ENCODE data around the gene MYO1H. TPM values are rescaled to one million over a fixed set of nuclear protein-coding genes. Genes with fewer than 3 reads are reported as not detected.

The MYO1H gene
- total RNA-seq, 1 experiment from 2014 or later: 0.26 TPM

DNA sequence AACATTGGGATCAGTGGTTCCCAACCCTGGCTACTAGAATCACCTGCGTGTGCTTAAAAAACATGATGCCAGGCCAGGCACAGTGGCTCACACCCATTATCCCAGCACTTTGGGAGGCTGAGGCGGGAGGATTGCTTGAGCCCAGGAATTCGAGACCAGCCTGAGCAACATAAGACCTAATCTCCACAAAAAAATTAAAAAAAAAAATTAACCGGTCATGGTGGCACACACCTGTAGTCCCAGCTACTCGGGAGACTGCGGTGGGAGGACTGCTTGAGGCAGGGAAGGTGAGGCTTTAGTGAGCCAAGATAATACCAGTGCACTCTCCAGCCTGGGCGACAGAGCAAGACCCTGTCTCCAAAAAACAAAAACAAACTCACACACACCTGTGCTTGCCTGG lies 127.4 kb downstream of the MYO1H start:
- Histone ChIP-seq H3K79me2 (ENCODE audit: insufficient read depth, low read length) (peaks cover 48% of the 10 kb centered on the region; the same call in 1 of the 2 replicates), H3T11ph (ENCODE audit: low read length) (no peak overlapping the region), H2BK120ac (ENCODE audit: low read depth, low read length, poor library complexity, severe bottlenecking) (no peak overlapping the region), H3K23me2 (ENCODE audit: insufficient read length, low read depth, low read length, poor library complexity, severe bottlenecking) (peaks cover 21% of the 10 kb centered on the region), H3K23ac (ENCODE audit: insufficient read length, low read depth, low read length) (no peak overlapping the region), H3K27me3 (ENCODE audit: insufficient read depth, low read length) (no peaks in the 10 kb centered on the region), H2BK20ac (ENCODE audit: low read depth, low read length, poor library complexity, severe bottlenecking) (no peak overlapping the region), H2AFZ (ENCODE audit: low read length) (no peak overlapping the region), H3K4me2 (ENCODE audit: insufficient read depth, insufficient read length, low read length) (no peak overlapping the region), H2BK5ac (ENCODE audit: insufficient read length, low read length) (no peak overlapping the region), H3K4me1 (ENCODE audit: insufficient read depth, low read length) (peaks cover 4% of the 10 kb centered on the region; the same call in 1 of the 2 replicates), H3K14ac (ENCODE audit: insufficient read depth, low read length) (no peak overlapping the region), H3K18ac (ENCODE audit: insufficient read length, low read depth, low read length) (no peak overlapping the region), H3K27ac (ENCODE audit: insufficient read length, low read depth, low read length) (no peak overlapping the region), H2AK5ac (ENCODE audit: insufficient read length, low read length) (no peak overlapping the region), H3K56ac (ENCODE audit: insufficient read length, low read depth, low read length) (no peak overlapping the region), H2BK12ac (ENCODE audit: insufficient read length, low read depth, low read length) (no peak overlapping the region), H3K79me1 (ENCODE audit: insufficient read depth, low read depth, low read length, poor library complexity, severe bottlenecking) (peaks cover 14% of the 10 kb centered on the region), H4K5ac (ENCODE audit: insufficient read length, low read depth, low read length) (no peak overlapping the region), H2BK15ac (ENCODE audit: low read depth, low read length) (no peak overlapping the region), H4K8ac (replicated peaks; ENCODE audit: insufficient read length, low read depth, low read length) (no peak overlapping the region), H3K4ac (ENCODE audit: low read depth, low read length) (no peak overlapping the region), H4K20me1 (ENCODE audit: control insufficient read depth, insufficient read depth, insufficient read length) (no peaks in the 10 kb centered on the region), H3K9me3 (ENCODE audit: control insufficient read depth, low read depth, low read length) (no peaks in the 10 kb centered on the region), H4K91ac (ENCODE audit: insufficient read length, low read depth, low read length) (no peak overlapping the region), H3K9ac (ENCODE audit: extremely low read depth, insufficient read length, low read length) (no peak overlapping the region)
- Mint-ChIP-seq H3K36me3 (ENCODE audit: insufficient read depth in 1 of 3, low read depth in 3 of 3) (peaks cover 0 to 8% (median 8%) of the 10 kb centered on the region in 3 experiments; a peak in 5 of 7 replicates), H3K27me3 (ENCODE audit: low read depth) (no peaks in the 10 kb centered on the region), H3K4me3 (peak overlapping the region; percentile 42 to 97; a peak in 3 of 5 replicates), H3K27ac (peak overlapping the region in 1 of 3 experiments; percentile 9; a peak in 1 of 7 replicates), H3K9me3 (no peaks in the 10 kb centered on the region), H3K4me1 (peaks cover 23 to 29% of the 10 kb centered on the region in 2 experiments)
- TF ChIP-seq, protein P1, sequence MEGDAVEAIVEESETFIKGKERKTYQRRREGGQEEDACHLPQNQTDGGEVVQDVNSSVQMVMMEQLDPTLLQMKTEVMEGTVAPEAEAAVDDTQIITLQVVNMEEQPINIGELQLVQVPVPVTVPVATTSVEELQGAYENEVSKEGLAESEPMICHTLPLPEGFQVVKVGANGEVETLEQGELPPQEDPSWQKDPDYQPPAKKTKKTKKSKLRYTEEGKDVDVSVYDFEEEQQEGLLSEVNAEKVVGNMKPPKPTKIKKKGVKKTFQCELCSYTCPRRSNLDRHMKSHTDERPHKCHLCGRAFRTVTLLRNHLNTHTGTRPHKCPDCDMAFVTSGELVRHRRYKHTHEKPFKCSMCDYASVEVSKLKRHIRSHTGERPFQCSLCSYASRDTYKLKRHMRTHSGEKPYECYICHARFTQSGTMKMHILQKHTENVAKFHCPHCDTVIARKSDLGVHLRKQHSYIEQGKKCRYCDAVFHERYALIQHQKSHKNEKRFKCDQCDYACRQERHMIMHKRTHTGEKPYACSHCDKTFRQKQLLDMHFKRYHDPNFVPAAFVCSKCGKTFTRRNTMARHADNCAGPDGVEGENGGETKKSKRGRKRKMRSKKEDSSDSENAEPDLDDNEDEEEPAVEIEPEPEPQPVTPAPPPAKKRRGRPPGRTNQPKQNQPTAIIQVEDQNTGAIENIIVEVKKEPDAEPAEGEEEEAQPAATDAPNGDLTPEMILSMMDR (conservative IDR thresholded peaks at IDR 0.05): no peak
- no peak for DNase-seq
- WGBS (ENCODE audit: extremely low coverage, insufficient read length, low lambda C conversion rate): no CpG with 5 or more reads among the region's 7 CpGs

Measured in H9 (cell line).